ENCODE results near the gene RAB17.
"Not testable (repeated sequence)": the region's sequence is repeated elsewhere in the genome, so short reads cannot be mapped to it uniquely, and the experiment has no call there.

Gene RAB17

DNA sequence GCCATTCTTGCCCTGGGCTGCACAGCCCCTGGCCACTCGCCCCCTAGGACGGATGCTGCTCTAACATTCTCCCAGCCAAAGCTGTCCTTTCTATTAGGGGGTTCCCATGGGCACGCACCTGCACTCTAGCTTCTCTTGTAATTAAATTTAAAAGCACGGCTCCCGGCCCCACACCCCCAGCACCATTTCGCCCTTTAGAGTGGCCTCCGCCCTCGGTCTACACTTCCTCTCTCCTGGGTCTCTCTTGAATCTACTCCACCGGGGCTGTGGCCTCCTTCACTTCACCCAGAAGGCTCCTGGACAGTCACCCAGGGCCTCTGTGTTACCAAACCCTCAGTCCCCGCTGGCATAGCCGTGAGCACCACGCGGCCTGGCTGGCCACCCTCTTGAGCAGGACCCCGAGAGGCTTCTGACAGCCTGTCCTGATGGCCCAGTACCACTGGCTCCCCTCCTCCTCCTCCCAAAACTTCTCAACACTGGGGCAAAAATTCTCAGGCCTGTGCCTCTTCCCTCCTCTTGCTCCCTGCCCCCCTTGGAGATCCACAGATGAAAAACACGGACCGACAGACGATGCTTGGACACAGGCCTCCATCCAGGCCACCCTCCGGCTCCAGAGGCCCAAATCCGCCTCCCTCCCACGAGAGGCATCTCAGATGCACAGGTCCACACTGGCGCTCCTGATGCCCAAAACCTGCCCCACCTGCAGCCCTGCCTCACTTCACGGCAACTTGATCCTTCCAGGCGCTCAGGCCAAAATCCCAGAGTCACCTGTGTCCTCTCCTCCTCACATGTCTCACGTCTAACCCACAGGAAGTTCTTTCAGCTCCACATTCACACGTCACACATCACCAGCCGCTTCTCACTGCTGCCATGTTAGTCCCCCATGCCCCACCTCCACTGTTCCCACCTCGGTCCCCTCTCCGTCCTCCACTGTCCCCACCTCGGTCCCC lies 6.9 kb upstream of the RAB17 start:
- TF ChIP-seq, protein P1, sequence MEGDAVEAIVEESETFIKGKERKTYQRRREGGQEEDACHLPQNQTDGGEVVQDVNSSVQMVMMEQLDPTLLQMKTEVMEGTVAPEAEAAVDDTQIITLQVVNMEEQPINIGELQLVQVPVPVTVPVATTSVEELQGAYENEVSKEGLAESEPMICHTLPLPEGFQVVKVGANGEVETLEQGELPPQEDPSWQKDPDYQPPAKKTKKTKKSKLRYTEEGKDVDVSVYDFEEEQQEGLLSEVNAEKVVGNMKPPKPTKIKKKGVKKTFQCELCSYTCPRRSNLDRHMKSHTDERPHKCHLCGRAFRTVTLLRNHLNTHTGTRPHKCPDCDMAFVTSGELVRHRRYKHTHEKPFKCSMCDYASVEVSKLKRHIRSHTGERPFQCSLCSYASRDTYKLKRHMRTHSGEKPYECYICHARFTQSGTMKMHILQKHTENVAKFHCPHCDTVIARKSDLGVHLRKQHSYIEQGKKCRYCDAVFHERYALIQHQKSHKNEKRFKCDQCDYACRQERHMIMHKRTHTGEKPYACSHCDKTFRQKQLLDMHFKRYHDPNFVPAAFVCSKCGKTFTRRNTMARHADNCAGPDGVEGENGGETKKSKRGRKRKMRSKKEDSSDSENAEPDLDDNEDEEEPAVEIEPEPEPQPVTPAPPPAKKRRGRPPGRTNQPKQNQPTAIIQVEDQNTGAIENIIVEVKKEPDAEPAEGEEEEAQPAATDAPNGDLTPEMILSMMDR (conservative IDR thresholded peaks at IDR 0.05; ENCODE audit: low read depth, low read length): no peak
- H3K4me3 ChIP-seq (ENCODE audit: low read depth, low read length): no peak overlapping the region
- no peak for DNase-seq (ENCODE audit: low read depth)

DNA sequence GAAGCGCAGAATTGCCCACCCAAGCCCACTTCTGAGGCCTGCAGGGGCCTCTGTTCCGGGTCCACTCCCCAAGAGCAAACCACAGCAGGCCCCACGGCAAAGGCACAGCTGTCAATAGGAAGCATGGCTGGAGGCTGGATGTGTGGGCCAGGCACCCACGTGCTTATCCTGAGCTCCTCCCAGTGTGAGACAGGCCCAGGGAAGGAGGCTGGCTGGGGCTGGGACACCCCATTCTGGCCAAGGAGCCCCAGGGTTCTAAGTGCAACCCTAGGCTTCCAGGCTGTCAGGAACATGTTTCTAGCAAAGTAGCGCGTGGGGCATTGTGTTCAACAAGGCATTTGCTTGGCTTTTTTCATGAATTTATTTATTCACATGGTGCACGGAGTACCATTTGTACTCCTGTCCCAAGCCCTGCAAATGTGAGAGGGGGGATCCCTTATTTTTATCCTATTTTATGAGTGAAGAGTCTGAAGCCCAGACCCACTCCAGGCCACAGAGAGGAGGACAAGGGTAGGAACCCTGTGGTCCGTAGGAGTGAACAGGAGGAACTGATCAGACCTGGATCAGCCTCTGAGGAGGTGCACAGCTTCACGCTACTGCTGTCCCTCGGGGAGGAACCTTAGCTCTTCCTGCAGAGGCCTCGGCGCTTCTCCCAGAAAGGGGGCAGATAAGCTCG lies 6.1 kb upstream of the RAB17 start:
- H3K4me3 ChIP-seq (ENCODE audit: low read depth, low read length): no peak overlapping the region
- no peak for DNase-seq (ENCODE audit: low read depth)
- TF ChIP-seq, protein P1 (conservative IDR thresholded peaks at IDR 0.05; ENCODE audit: low read depth, low read length): no peak

DNA sequence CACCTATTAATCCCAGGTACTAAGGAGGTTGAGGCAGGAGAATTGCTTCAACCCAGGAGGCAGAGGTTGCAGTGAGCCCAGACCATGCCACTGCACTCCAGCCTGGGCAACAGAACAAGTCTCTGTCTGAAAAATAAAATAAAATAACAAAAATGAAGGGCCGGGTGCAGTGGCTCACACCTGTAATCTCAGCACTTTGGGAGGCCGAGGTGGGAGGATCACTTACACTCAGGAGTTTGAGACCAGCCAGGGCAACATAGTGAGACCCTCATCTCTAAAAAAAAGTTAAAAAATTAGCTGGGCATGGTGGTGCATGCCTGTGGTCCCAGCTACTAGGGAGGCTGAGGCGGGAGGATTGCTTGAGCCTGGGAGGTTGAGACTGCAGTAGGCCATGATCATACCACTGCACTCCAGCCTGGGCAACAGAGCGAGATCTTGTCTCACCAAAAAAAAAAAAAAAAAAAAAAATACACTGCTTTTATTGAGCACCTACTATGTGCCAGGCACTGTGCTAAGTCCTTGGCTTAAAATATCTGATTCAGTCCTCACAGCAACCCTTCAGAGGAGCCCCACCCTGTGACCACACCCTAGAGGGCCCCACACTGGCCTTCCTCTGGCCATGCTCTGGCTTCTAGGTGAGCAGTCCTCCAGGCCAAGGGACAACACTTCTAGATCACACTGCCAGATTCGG lies 5.4 kb upstream of the RAB17 start:
- not testable (repeated sequence) for H3K4me3 ChIP-seq (ENCODE audit: low read depth, low read length); DNase-seq (ENCODE audit: low read depth)

DNA sequence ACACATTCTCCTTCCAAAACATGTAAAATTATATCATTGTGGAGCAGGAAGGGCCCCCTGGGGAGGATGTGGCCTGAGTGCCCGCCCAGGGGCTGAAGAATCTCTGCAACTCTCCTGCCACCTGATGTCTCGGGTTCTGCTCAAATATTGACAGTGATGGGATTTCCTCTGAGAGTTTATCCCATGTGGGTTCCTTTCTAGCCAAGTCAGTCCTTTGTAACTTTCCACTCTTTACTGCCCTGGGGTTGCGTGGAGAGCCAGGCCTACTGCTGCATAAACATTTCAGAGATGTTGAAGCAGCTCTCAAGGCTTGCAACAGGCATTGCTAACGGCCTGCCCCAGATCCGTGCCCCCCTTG lies 4.0 kb upstream of the RAB17 start:
- DNase-seq (ENCODE audit: low read depth): peak; percentile 57
- TF ChIP-seq, protein P1 (conservative IDR thresholded peaks at IDR 0.05; ENCODE audit: low read depth, low read length): no peak
- H3K4me3 ChIP-seq (ENCODE audit: low read depth, low read length): no peak overlapping the region

DNA sequence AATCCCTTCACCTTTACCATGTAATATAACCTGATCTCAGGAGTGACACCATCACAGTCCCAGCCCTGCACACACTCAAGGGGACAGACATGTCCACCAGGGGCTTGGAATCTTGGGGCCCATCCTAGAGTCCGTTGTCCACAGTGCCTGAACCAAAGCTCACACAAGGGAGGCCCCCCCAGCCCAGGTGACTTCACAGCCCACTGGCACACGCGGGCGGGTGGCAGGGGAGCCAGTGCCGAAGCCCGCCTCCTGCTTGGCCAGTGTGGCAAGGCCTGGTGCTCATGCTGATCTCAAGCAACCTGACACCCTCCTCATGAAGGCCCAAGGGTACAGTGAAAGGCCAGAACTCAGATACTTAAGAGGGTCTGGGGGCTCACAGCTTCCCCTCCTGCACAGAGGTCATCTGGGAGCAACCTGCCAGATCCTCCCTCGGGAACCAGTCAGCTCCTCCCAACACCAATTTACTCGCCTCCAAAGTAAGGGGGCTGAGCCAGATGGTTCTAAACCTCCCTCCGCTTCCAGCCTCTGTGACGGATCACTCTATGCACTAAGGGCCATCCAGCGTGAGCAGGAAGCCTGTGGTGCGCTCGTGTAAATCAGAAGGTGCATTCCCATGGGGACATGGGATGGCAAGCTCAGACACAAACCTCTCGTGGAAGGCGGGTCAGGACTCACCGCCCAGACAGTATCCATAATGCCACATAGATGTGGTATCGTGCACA lies 3.2 kb upstream of the RAB17 start:
- no peak overlapping the region for H3K4me3 ChIP-seq (ENCODE audit: low read depth, low read length)
- DNase-seq (ENCODE audit: low read depth): no peak
- TF ChIP-seq, protein P1 (conservative IDR thresholded peaks at IDR 0.05; ENCODE audit: low read depth, low read length): no peak

GRCh38 chr2:237593036-237593435 lies 2.5 kb upstream of the RAB17 start:
- DNase-seq (ENCODE audit: low read depth): no peak
- no peak overlapping the region for H3K4me3 ChIP-seq (ENCODE audit: low read depth, low read length)
- TF ChIP-seq, protein P1 (conservative IDR thresholded peaks at IDR 0.05; ENCODE audit: low read depth, low read length): no peak
